ENCODE measurements around the gene MAP3K13. TPM values are rescaled to one million over a fixed set of nuclear protein-coding genes. Genes with fewer than 3 reads are reported as not detected.

Gene MAP3K13
- total and polyA plus RNA-seq, 2 donors (not counting 1 experiment from before 2014, with no cell fraction given) = 15.0 to 28.2 TPM

DNA sequence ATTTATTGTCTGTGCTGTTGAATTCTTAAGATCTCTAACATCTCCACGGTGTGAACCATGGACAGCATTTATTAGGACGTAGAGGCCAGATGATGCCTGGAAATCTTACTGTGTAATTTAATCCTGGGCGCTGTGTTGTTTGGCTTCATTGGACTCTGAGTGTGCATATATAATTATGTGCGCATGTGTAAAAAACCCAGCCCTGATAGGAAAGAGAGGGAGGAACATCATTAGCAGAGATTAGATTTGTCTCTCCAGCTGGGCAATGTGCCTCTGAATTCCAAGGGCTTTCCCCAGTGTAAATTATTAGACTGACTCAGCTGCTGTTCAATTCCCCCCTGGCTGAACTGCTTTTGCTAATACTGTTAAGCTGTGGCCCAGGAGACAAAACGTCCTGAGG, 39.6 kb downstream of the MAP3K13 start:
- Histone ChIP-seq H3K4me1 (ENCODE audit: control insufficient read depth, extremely low read depth, insufficient read depth, low read length) (peaks cover 6% of the 10 kb centered on the region), H3K27me3 (ENCODE audit: control insufficient read depth, insufficient read depth, low read length) (no peaks in the 10 kb centered on the region), H3K4me3 (replicated peaks in 1 of 4; ENCODE audit: control extremely low read depth in 1 of 4, insufficient read depth in 1 of 4, low read depth in 3 of 4, low read length in 4 of 4) (no peak overlapping the region), H3K36me3 (ENCODE audit: control insufficient read depth, insufficient read depth, low read length) (no peaks in the 10 kb centered on the region), H3K9me3 (ENCODE audit: control insufficient read depth, insufficient read depth, low read depth, low read length) (no peaks in the 10 kb centered on the region), H3K27ac (ENCODE audit: insufficient read depth, low read length) (no peak overlapping the region), H3K9ac (ENCODE audit: insufficient read depth, low read length) (no peak overlapping the region), H2AFZ (ENCODE audit: low read length) (no peak overlapping the region), H3K79me2 (ENCODE audit: control insufficient read depth, insufficient read depth, low read length) (no peaks in the 10 kb centered on the region), H3K4me2 (ENCODE audit: extremely low read depth, insufficient read depth, low read length) (no peak overlapping the region), H4K20me1 (ENCODE audit: control insufficient read depth, extremely low read depth, insufficient read depth, low read length) (no peaks in the 10 kb centered on the region)
- TF ChIP-seq EZH2 (IDR thresholded peaks at IDR 0.05; ENCODE audit: low read length, missing control alignments) = no peak
- TF ChIP-seq, protein P1, sequence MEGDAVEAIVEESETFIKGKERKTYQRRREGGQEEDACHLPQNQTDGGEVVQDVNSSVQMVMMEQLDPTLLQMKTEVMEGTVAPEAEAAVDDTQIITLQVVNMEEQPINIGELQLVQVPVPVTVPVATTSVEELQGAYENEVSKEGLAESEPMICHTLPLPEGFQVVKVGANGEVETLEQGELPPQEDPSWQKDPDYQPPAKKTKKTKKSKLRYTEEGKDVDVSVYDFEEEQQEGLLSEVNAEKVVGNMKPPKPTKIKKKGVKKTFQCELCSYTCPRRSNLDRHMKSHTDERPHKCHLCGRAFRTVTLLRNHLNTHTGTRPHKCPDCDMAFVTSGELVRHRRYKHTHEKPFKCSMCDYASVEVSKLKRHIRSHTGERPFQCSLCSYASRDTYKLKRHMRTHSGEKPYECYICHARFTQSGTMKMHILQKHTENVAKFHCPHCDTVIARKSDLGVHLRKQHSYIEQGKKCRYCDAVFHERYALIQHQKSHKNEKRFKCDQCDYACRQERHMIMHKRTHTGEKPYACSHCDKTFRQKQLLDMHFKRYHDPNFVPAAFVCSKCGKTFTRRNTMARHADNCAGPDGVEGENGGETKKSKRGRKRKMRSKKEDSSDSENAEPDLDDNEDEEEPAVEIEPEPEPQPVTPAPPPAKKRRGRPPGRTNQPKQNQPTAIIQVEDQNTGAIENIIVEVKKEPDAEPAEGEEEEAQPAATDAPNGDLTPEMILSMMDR (conservative IDR thresholded peaks at IDR 0.05 in 1 of 2, IDR thresholded peaks at IDR 0.05 in 1 of 2; ENCODE audit: low read depth in 1 of 2, low read length in 2 of 2) = no peak
- DNase-seq (ENCODE audit: low read depth in 2 of 2) = peak; percentile 65 to 68

DNA sequence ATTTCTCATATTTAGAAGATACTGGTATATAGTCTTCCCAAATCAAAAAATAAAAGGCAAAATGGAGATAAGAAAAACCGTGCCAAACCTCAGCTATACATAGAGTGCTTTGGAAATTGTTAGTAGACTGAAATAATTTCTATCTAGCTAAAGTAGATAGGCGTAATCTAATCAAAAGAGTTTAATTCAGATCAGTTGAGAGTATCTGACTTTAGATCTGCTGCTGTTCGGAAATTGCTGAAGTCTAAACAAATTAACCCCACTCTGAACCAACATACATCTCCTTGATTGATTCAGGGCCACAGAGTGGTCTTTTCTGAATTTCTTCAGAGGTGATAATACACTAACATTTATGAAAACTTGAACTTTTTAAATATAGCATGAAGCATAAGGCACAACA, 40.1 kb downstream of the MAP3K13 start:
- no peaks in the 10 kb centered on the region for H3K9me3 ChIP-seq (ENCODE audit: control insufficient read depth, insufficient read depth, low read depth, low read length)
- no peak overlapping the region for H3K4me3 ChIP-seq (replicated peaks in 1 of 4; ENCODE audit: control extremely low read depth in 1 of 4, insufficient read depth in 1 of 4, low read depth in 3 of 4, low read length in 4 of 4)
- H3K79me2 ChIP-seq (ENCODE audit: control insufficient read depth, insufficient read depth, low read length) = no peaks in the 10 kb centered on the region
- H3K27ac ChIP-seq (ENCODE audit: insufficient read depth, low read length) = no peak overlapping the region
- TF ChIP-seq EZH2 (IDR thresholded peaks at IDR 0.05; ENCODE audit: low read length, missing control alignments) = no peak
- TF ChIP-seq, protein P1 (conservative IDR thresholded peaks at IDR 0.05 in 1 of 2, IDR thresholded peaks at IDR 0.05 in 1 of 2; ENCODE audit: low read depth in 1 of 2, low read length in 2 of 2) = no peak
- H3K4me1 ChIP-seq (ENCODE audit: control insufficient read depth, extremely low read depth, insufficient read depth, low read length) = peaks cover 6% of the 10 kb centered on the region
- no peaks in the 10 kb centered on the region for H3K36me3 ChIP-seq (ENCODE audit: control insufficient read depth, insufficient read depth, low read length)
- H3K4me2 ChIP-seq (ENCODE audit: extremely low read depth, insufficient read depth, low read length) = no peak overlapping the region
- H3K27me3 ChIP-seq (ENCODE audit: control insufficient read depth, insufficient read depth, low read length) = no peaks in the 10 kb centered on the region
- no peaks in the 10 kb centered on the region for H4K20me1 ChIP-seq (ENCODE audit: control insufficient read depth, extremely low read depth, insufficient read depth, low read length)
- no peak overlapping the region for H2AFZ ChIP-seq (ENCODE audit: low read length)
- no peak overlapping the region for H3K9ac ChIP-seq (ENCODE audit: insufficient read depth, low read length)
- DNase-seq (ENCODE audit: low read depth in 2 of 2) = no peak

DNA sequence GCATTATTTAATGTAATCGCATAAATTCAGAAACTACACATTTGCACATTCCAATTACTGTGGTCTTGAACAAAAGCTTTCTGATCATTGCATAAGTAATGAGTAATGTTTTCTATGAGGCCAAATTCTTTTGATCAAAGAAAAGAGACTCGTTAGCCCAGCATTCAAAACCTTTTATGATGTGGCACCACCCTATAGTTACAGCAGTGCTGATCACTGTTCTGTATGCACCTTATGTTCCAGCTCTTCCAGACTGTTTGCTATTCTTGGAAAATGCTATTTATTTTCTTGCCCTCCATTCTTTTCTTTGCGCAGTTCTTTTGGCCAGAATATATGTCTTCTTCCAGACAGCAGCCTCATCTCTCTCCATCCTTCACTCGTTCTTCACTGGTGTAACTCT, 42.3 kb downstream of the MAP3K13 start:
- no peak for DNase-seq (ENCODE audit: low read depth in 2 of 2)
- H3K27me3 ChIP-seq (ENCODE audit: control insufficient read depth, insufficient read depth, low read length) = no peaks in the 10 kb centered on the region
- no peak overlapping the region for H2AFZ ChIP-seq (ENCODE audit: low read length)
- H4K20me1 ChIP-seq (ENCODE audit: control insufficient read depth, extremely low read depth, insufficient read depth, low read length) = no peaks in the 10 kb centered on the region
- H3K9me3 ChIP-seq (ENCODE audit: control insufficient read depth, insufficient read depth, low read depth, low read length) = no peaks in the 10 kb centered on the region
- TF ChIP-seq, protein P1 (conservative IDR thresholded peaks at IDR 0.05 in 1 of 2, IDR thresholded peaks at IDR 0.05 in 1 of 2; ENCODE audit: low read depth in 1 of 2, low read length in 2 of 2) = no peak
- TF ChIP-seq EZH2 (IDR thresholded peaks at IDR 0.05; ENCODE audit: low read length, missing control alignments) = no peak
- H3K27ac ChIP-seq (ENCODE audit: insufficient read depth, low read length) = no peak overlapping the region
- H3K36me3 ChIP-seq (ENCODE audit: control insufficient read depth, insufficient read depth, low read length) = no peaks in the 10 kb centered on the region
- no peaks in the 10 kb centered on the region for H3K79me2 ChIP-seq (ENCODE audit: control insufficient read depth, insufficient read depth, low read length)
- H3K4me1 ChIP-seq (ENCODE audit: control insufficient read depth, extremely low read depth, insufficient read depth, low read length) = peaks cover 6% of the 10 kb centered on the region
- H3K9ac ChIP-seq (ENCODE audit: insufficient read depth, low read length) = no peak overlapping the region
- no peak overlapping the region for H3K4me2 ChIP-seq (ENCODE audit: extremely low read depth, insufficient read depth, low read length)
- no peak overlapping the region for H3K4me3 ChIP-seq (replicated peaks in 1 of 4; ENCODE audit: control extremely low read depth in 1 of 4, insufficient read depth in 1 of 4, low read depth in 3 of 4, low read length in 4 of 4)

Measured in fibroblast of lung (primary cell).